ENCODE results near the gene EXOC8. TPM values are rescaled to one million over a fixed set of nuclear protein-coding genes. Genes with fewer than 3 reads are reported as not detected.
A peak's percentile ranks its signal among the peaks of the same experiment; 100 is the strongest.

Gene EXOC8, protein sequence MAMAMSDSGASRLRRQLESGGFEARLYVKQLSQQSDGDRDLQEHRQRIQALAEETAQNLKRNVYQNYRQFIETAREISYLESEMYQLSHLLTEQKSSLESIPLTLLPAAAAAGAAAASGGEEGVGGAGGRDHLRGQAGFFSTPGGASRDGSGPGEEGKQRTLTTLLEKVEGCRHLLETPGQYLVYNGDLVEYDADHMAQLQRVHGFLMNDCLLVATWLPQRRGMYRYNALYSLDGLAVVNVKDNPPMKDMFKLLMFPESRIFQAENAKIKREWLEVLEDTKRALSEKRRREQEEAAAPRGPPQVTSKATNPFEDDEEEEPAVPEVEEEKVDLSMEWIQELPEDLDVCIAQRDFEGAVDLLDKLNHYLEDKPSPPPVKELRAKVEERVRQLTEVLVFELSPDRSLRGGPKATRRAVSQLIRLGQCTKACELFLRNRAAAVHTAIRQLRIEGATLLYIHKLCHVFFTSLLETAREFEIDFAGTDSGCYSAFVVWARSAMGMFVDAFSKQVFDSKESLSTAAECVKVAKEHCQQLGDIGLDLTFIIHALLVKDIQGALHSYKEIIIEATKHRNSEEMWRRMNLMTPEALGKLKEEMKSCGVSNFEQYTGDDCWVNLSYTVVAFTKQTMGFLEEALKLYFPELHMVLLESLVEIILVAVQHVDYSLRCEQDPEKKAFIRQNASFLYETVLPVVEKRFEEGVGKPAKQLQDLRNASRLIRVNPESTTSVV
- 9.9 to 10.3 TPM (median 10.0 TPM) in 3 replicates for total RNA-seq

DNA sequence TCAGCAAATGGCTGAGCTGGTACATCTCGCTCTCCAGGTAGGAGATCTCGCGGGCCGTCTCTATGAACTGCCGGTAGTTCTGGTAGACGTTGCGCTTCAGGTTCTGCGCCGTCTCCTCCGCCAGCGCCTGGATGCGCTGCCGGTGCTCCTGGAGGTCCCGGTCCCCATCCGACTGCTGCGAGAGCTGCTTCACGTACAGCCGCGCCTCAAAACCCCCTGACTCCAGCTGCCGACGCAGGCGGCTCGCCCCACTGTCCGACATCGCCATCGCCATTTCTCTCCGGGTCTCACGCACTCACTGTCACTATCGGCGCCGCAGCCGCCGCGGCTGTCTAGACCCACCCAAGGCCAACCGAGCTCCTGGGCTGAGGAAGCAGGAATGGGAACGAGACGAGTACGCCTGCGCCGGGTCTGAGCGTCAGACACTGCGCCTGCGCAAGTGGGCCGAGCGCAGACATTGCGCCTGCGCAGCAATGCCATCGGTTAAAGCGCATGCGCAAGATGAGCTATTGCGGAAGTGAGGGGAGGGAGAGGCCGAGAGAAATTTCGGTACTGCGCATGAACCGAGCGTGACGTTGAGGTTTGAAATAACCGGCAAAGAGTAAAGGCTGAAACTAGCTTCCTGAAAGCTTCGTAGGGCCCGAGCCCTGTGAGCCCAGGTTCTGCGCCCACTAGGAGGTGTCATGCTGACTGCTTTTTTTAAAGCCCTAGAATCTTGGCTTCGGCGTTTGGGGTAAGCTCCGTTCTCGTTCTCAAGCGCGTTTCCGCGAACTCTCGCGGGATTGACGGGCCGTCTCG is at the start of gene EXOC8:
TSS of gene EXOC8 (minus strand) at position 381 of the 798 bp plus-strand sequence. CDS start at position 274, 107 bp downstream.
- TF ChIP-seq, protein P1, sequence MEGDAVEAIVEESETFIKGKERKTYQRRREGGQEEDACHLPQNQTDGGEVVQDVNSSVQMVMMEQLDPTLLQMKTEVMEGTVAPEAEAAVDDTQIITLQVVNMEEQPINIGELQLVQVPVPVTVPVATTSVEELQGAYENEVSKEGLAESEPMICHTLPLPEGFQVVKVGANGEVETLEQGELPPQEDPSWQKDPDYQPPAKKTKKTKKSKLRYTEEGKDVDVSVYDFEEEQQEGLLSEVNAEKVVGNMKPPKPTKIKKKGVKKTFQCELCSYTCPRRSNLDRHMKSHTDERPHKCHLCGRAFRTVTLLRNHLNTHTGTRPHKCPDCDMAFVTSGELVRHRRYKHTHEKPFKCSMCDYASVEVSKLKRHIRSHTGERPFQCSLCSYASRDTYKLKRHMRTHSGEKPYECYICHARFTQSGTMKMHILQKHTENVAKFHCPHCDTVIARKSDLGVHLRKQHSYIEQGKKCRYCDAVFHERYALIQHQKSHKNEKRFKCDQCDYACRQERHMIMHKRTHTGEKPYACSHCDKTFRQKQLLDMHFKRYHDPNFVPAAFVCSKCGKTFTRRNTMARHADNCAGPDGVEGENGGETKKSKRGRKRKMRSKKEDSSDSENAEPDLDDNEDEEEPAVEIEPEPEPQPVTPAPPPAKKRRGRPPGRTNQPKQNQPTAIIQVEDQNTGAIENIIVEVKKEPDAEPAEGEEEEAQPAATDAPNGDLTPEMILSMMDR (IDR thresholded peaks at IDR 0.05; ENCODE audit: unreplicated experiment) = no peak
- peak; percentile 93 to 100 for DNase-seq (ENCODE audit: low spot score in 2 of 2, unreplicated experiment in 2 of 2)
- peak within 1 kb of the TSS; percentile 99 for H3K27ac Mint-ChIP-seq
- H3K4me3 Mint-ChIP-seq = peak within 1 kb of the TSS; percentile 98
- peaks cover 1% of the 10 kb centered on the region for H3K27me3 Mint-ChIP-seq (ENCODE audit: low read depth)
- H3K9me3 Mint-ChIP-seq = no peaks in the 10 kb centered on the region
- H3K36me3 Mint-ChIP-seq = peaks cover 8% of the 10 kb centered on the region
- peaks cover 59% of the 10 kb centered on the region for H3K4me1 Mint-ChIP-seq

DNA sequence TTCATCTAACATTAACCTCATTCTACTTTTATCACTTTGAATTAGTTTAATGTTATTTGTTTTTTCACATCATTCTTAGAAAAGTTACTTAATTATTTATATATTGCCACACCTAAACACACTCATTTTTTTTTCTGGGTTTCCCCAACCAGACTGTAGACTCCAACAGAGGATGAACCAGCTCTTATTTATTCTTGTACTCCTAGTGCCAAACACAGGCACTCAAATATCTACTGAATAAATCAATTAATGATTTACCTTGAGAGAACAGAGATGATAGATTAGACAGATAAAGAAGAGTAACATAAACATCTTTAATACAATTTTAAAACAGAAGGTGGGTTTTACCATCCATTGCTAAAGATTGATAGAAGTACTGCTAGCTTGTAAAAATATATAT is 48.8 kb upstream of the EXOC8 start:
- H3K9me3 Mint-ChIP-seq = no peaks in the 10 kb centered on the region

DNA sequence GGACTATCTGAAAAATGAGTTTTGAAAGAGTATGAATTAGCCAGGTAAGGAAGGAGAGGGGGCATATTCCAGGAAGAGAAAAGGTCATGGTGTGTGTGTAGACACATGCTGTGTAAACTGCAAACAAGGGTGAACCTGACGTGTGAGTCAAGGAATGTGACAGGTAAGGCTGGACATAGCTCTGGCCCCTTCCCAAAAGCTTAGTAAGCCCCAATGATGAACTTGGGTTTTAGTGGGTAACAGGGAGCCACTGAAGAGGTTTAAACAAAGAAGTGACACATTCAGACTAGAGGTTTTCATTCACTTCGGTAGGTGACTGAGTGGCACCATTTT is 47.7 kb upstream of the EXOC8 start:
- Mint-ChIP-seq H3K36me3 (peaks cover 11% of the 10 kb centered on the region), H3K4me3 (no peak overlapping the region), H3K27me3 (ENCODE audit: low read depth) (no peaks in the 10 kb centered on the region), H3K27ac (no peak overlapping the region), H3K4me1 (peaks cover 6% of the 10 kb centered on the region), H3K9me3 (no peaks in the 10 kb centered on the region)
- DNase-seq (ENCODE audit: low spot score in 2 of 2, unreplicated experiment in 2 of 2) = no peak
- TF ChIP-seq, protein P1 (IDR thresholded peaks at IDR 0.05; ENCODE audit: unreplicated experiment) = no peak

More for the DNA sequence above, 48.8 kb upstream of the EXOC8 start:
- Mint-ChIP-seq H3K4me3 (no peak overlapping the region), H3K36me3 (peaks cover 11% of the 10 kb centered on the region), H3K27me3 (ENCODE audit: low read depth) (no peaks in the 10 kb centered on the region), H3K4me1 (peaks cover 6% of the 10 kb centered on the region), H3K27ac (no peak overlapping the region)
- DNase-seq (ENCODE audit: low spot score in 2 of 2, unreplicated experiment in 2 of 2) = no peak
- TF ChIP-seq, protein P1 (IDR thresholded peaks at IDR 0.05; ENCODE audit: unreplicated experiment) = no peak

DNA sequence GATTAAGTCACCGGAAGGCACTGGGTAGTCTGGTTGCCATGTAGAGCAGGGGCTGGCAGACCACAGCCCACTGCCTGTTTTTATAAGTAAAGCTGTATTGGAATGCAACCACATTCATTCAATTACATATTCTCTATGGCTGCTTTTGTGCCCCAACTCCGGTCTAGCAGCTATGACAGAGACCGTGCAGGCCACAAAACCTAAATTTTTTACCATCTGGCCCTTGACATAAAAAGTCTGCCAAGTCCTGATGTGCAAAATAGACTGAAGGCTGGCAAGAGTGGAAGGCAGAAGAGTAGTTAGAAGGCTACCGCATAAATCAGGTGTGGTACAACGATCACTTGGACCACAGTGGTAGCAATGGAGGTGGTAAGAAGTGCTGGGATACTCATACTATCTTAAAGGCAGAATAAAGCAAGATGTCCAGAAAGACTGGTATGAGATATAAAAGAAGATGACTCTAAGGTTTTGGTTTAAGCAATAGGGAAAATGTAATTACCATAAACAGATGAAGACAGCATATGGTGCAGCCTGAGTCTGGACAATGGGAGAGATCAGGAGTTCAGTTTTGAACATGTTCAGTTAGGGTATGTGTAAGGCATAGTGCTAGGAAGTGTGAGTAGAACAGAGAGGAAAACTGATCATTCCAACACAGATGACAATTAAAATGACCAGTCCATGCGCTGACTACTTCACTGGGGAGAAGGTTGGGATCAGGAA is 47.2 kb upstream of the EXOC8 start:
- no peak for DNase-seq (ENCODE audit: low spot score in 2 of 2, unreplicated experiment in 2 of 2)
- TF ChIP-seq, protein P1 (IDR thresholded peaks at IDR 0.05; ENCODE audit: unreplicated experiment) = no peak
- Mint-ChIP-seq H3K27ac (no peak overlapping the region), H3K36me3 (peaks cover 7% of the 10 kb centered on the region), H3K27me3 (ENCODE audit: low read depth) (no peaks in the 10 kb centered on the region), H3K4me1 (peaks cover 6% of the 10 kb centered on the region), H3K9me3 (no peaks in the 10 kb centered on the region), H3K4me3 (no peak overlapping the region)
